Transverse colon (tissue), 4 donors: ENCODE results near the gene TPO. TPM values are rescaled to one million over a fixed set of nuclear protein-coding genes. Genes with fewer than 3 reads are reported as not detected.

ENCODE experiments used
- DNase-seq: peaks from one replicate; pipeline ENCODE4 v3.0.0-alpha.2; 2019
- H3K27ac ChIP-seq, 4 donors: fragments of 200-600 bp; sonication (generic); 2 replicates each; pipeline ENCODE4 v1.5.1; 2016 to 2018; ENCODE audit warnings: inconsistent platforms in 4 of 4
- H3K27me3 ChIP-seq: fragments of 200-600 bp; sonication (generic); 2 replicates; pipeline ENCODE4 v1.5.1; 2017; ENCODE audit warnings: inconsistent platforms
- H3K36me3 ChIP-seq, 4 donors: fragments of 200-600 bp; sonication (generic); 2 replicates each; pipeline ENCODE4 v1.5.1; 2017 to 2019; ENCODE audit warnings: inconsistent platforms in 4 of 4
- H3K4me1 ChIP-seq, 4 donors: fragments of 200-600 bp; sonication (generic); 2 replicates each; pipeline ENCODE4 v1.5.1; 2017 to 2020; ENCODE audit warnings: inconsistent platforms in 4 of 4
- H3K4me3 ChIP-seq, 4 donors: fragments of 200-600 bp; sonication (generic); 1 replicate in 1 of 4; 2 replicates in 3 of 4; pipeline versions ENCODE4 v1.5.1 to v1.6.1; 2017 to 2019; ENCODE audit warnings: inconsistent platforms in 4 of 4
- H3K9me3 ChIP-seq, 2 donors: fragments of 200-600 bp; sonication (generic); 2 replicates each; pipeline ENCODE4 v1.5.1; 2017 to 2019; ENCODE audit warnings: inconsistent platforms in 2 of 2
- CTCF ChIP-seq, 5 experiments: fragments of 200-600 bp in 3 of 5; fragments of 450-650 bp in 2 of 5; sonication (generic) in 3 of 5; IDR thresholded peaks; 1 replicate in 2 of 5; 2 replicates in 3 of 5; pipeline ENCODE4 v1.5.1; 2016 to 2017; ENCODE audit warnings: antibody characterized with exemption in 5 of 5, inconsistent platforms in 3 of 5, mild to moderate bottlenecking in 2 of 5, moderate library complexity in 1 of 5
- EP300 ChIP-seq: sonication (generic); formaldehyde crosslinking; IDR thresholded peaks from one replicate; pipeline ENCODE4 v1.6.1; 2017; ENCODE audit warnings: antibody characterized with exemption, low read depth
- POLR2A ChIP-seq: fragments of 450-650 bp; IDR thresholded peaks from one replicate; pipeline ENCODE4 v1.6.1; 2016; ENCODE audit warnings: antibody characterized with exemption, mild to moderate bottlenecking, moderate library complexity
- POLR2AphosphoS5 ChIP-seq, 3 donors: sonication (generic); formaldehyde crosslinking; IDR thresholded peaks; one replicate each; pipeline ENCODE4 v1.6.1; 2016; ENCODE audit warnings: antibody characterized with exemption in 3 of 3
- WGBS, 2 donors: methylation state at CpG; one replicate each; pipeline ENCODE4 v1.1.5; 2018; ENCODE audit warnings: low coverage in 1 of 2; 5-methylcytosine and 5-hydroxymethylcytosine counted together
- in situ Hi-C, 4 donors: fragments of 200-750 bp; cut with MboI; loops; one replicate each; pipeline versions ENCODE4 v1.15.0 to v1.15.1; 2017; ENCODE audit warnings: low sequenced_read_pairs in 3 of 4, low pct_ligation_motif_present in 1 of 4, low pct_unique_long_range_greater_than_20kb in 1 of 4
- intact Hi-C: fragments of 100-400 bp; cut with DNase I; formaldehyde crosslinking; loops from one replicate; pipeline ENCODE4 v1.15.1; 2023; ENCODE audit warnings: low total_unique reads
- total RNA-seq, 4 donors: library from RNA; depleted of rRNA; stranded (reverse); fragments of >200 nt; gene quantifications; one replicate each; pipeline ENCODE4 v1.1.0, GENCODE V29; 2016

TPO gene
- total RNA-seq, 4 donors from 2014 or later, result 1.4 to 5.8 (median 3.8) TPM

- Histone ChIP-seq H3K36me3 (no peaks in the 10 kb centered on the region), H3K4me3 (no peak overlapping the region), H3K27me3 (no peaks in the 10 kb centered on the region), H3K27ac (no peak overlapping the region), H3K4me1 (peaks cover 0 to 5% (median 3%) of the 10 kb centered on the region in 4 donors), H3K9me3 (no peaks in the 10 kb centered on the region)
- 50 to 61% methylated on average over 2 to 5 of the region's 5 CpGs for WGBS, 2 donors
- TF ChIP-seq EP300 (no peak), CTCF (IDR thresholded peaks at IDR 0.05) (no peak), POLR2A (no peak), POLR2AphosphoS5 (IDR thresholded peaks at IDR 0.05) (no peak)
- in situ Hi-C loops, result loop anchor here in 1 of 4 donors (25.0 kb wide), 1 partner anchor 838 kb away; no protein-coding TSS in a partner anchor
- no peak for DNase-seq
- intact Hi-C loops, result no loop called here
Measured at GRCh38 chr2:1550076-1550475, 136.8 kb downstream of the TPO start.

- H3K36me3 ChIP-seq, result no peaks in the 10 kb centered on the region
- TF ChIP-seq CTCF (IDR thresholded peaks at IDR 0.05) (peak; percentile 79 to 98 (median 96)), POLR2A (no peak), POLR2AphosphoS5 (IDR thresholded peaks at IDR 0.05) (no peak)
- in situ Hi-C loops, result loop anchor here in 1 of 4 donors (25.0 kb wide), 1 partner anchor 838 kb away; no protein-coding TSS in a partner anchor
- no peak overlapping the region for H3K27ac ChIP-seq
- peaks cover 0 to 5% (median 3%) of the 10 kb centered on the region in 4 donors for H3K4me1 ChIP-seq
- DNase-seq, result peak; percentile 55
- intact Hi-C loops, result no loop called here
- WGBS, 2 donors, result 22% methylated on average over 31 of the region's 32 CpGs; no CpG with 5 or more reads in 1 of the 2 donors
- H3K4me3 ChIP-seq, result no peak overlapping the region
- H3K27me3 ChIP-seq, result no peaks in the 10 kb centered on the region
- no peaks in the 10 kb centered on the region for H3K9me3 ChIP-seq
Measured at GRCh38 chr2:1550658-1551316, 137.5 kb downstream of the TPO start.

GRCh38 chr2:1551905-1552304 lies 138.6 kb downstream of the TPO start:
- Histone ChIP-seq H3K9me3 (no peaks in the 10 kb centered on the region), H3K27ac (no peak overlapping the region), H3K36me3 (no peaks in the 10 kb centered on the region), H3K4me1 (peaks cover 0 to 5% (median 2%) of the 10 kb centered on the region in 4 donors), H3K4me3 (no peak overlapping the region), H3K27me3 (no peaks in the 10 kb centered on the region)
- no peak for DNase-seq
- TF ChIP-seq EP300 (no peak), POLR2A (no peak), CTCF (IDR thresholded peaks at IDR 0.05) (no peak), POLR2AphosphoS5 (IDR thresholded peaks at IDR 0.05) (no peak)
- intact Hi-C loops, result no loop called here
- 85 to 86% methylated on average over 4 of the region's 4 CpGs for WGBS, 2 donors
- in situ Hi-C loops, result loop anchor here in 1 of 4 donors (25.0 kb wide), 1 partner anchor 840 kb away; no protein-coding TSS in a partner anchor

GRCh38 chr2:1552611-1553010 lies 139.3 kb downstream of the TPO start:
- in situ Hi-C loops (loop anchor here in 1 of 4 donors (25.0 kb wide), 1 partner anchor 840 kb away; no protein-coding TSS in a partner anchor), intact Hi-C loops (no loop called here)
- H3K27ac ChIP-seq, result no peak overlapping the region
- H3K9me3 ChIP-seq, result no peaks in the 10 kb centered on the region
- WGBS, 2 donors, result 60 to 84% methylated on average over 2 to 7 of the region's 7 CpGs
- no peak for DNase-seq
- H3K27me3 ChIP-seq, result no peaks in the 10 kb centered on the region
- no peak overlapping the region for H3K4me3 ChIP-seq
- TF ChIP-seq POLR2AphosphoS5 (IDR thresholded peaks at IDR 0.05) (no peak), POLR2A (no peak), EP300 (no peak), CTCF (IDR thresholded peaks at IDR 0.05) (no peak)
- peaks cover 0 to 5% (median 2%) of the 10 kb centered on the region in 4 donors for H3K4me1 ChIP-seq
- H3K36me3 ChIP-seq, result no peaks in the 10 kb centered on the region
